ENCODE measurements around the gene DGKH. TPM values are rescaled to one million over a fixed set of nuclear protein-coding genes. Genes with fewer than 3 reads are reported as not detected.
A peak's percentile ranks its signal among the peaks of the same experiment; 100 is the strongest.

The DGKH gene
- total and polyA plus RNA-seq, 9 of the 15 experiments (the other 6 are each of a cell fraction or from before 2014, with no cell fraction given) = 0.38 to 4.4 (median 3.1) TPM

DNA sequence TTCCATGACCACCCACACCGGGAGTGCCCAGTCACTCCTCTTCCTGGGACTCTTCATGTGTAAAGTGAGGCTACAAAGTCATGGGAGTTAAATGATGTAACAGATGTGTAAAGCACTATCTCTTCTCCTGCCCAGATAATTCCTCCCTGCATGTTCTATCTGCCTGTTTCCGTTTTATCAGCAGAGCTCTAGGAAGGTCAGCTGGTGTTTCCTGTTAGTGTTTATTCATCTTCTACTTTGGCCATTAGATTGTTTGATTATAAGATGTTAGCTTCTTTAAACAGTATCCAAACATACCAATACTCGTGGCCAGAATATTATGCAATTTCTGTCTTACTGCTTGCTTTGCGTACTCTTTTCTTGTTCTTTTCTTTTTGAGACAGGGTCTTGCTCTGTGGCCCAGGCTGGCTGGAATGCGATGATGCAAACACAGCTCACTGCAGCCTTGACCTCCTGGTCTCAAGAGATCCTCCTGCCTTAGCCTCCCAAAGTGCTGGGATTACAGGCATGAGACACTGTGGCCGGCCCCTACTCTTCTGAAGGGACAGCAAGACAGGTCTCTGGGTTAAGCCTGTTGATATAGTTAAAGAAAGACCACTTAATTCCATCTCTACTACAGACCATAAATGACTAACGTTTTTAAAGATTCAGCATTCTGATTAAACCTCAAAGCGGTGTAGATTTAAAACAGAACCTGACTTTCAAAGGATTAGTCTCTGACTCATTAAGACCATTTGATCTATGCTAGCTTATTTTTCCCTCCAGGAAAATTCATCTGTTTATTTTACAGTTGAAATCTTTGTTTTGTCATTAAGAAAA, 126.1 kb downstream of the DGKH start (continued):
- TF ChIP-seq, protein P1, sequence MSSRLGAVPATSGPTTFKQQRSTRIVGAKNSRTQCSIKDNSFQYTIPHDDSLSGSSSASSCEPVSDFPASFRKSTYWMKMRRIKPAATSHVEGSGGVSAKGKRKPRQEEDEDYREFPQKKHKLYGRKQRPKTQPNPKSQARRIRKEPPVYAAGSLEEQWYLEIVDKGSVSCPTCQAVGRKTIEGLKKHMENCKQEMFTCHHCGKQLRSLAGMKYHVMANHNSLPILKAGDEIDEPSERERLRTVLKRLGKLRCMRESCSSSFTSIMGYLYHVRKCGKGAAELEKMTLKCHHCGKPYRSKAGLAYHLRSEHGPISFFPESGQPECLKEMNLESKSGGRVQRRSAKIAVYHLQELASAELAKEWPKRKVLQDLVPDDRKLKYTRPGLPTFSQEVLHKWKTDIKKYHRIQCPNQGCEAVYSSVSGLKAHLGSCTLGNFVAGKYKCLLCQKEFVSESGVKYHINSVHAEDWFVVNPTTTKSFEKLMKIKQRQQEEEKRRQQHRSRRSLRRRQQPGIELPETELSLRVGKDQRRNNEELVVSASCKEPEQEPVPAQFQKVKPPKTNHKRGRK (tag; IDR thresholded peaks at IDR 0.05) = no peak
- TF ChIP-seq CREBBP (IDR thresholded peaks at IDR 0.05; ENCODE audit: low read depth, low read length) = no peak
- TF ChIP-seq CC2D1A (IDR thresholded peaks at IDR 0.05) = peak; percentile 76; the same call in 1 of the 2 replicates
- no peak for TF ChIP-seq SIN3B (IDR thresholded peaks at IDR 0.05; ENCODE audit: low read depth)
- TF ChIP-seq DIDO1 (tag; IDR thresholded peaks at IDR 0.05; ENCODE audit: low read depth) = no peak
- TF ChIP-seq, protein P2, sequence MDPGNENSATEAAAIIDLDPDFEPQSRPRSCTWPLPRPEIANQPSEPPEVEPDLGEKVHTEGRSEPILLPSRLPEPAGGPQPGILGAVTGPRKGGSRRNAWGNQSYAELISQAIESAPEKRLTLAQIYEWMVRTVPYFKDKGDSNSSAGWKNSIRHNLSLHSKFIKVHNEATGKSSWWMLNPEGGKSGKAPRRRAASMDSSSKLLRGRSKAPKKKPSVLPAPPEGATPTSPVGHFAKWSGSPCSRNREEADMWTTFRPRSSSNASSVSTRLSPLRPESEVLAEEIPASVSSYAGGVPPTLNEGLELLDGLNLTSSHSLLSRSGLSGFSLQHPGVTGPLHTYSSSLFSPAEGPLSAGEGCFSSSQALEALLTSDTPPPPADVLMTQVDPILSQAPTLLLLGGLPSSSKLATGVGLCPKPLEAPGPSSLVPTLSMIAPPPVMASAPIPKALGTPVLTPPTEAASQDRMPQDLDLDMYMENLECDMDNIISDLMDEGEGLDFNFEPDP (CRISPR knock-in tag; IDR thresholded peaks at IDR 0.05) = no peak
- no peak for TF ChIP-seq ZBTB1 (CRISPR knock-in tag; IDR thresholded peaks at IDR 0.05; ENCODE audit: borderline replicate concordance, low read depth)
- no peak for TF ChIP-seq RBM14 (IDR thresholded peaks at IDR 0.05; ENCODE audit: borderline replicate concordance, insufficient read depth, low read depth, low read length)
- no peak for TF ChIP-seq HEY1 (CRISPR knock-in tag; IDR thresholded peaks at IDR 0.05; ENCODE audit: borderline replicate concordance)
- TF ChIP-seq, protein P3, sequence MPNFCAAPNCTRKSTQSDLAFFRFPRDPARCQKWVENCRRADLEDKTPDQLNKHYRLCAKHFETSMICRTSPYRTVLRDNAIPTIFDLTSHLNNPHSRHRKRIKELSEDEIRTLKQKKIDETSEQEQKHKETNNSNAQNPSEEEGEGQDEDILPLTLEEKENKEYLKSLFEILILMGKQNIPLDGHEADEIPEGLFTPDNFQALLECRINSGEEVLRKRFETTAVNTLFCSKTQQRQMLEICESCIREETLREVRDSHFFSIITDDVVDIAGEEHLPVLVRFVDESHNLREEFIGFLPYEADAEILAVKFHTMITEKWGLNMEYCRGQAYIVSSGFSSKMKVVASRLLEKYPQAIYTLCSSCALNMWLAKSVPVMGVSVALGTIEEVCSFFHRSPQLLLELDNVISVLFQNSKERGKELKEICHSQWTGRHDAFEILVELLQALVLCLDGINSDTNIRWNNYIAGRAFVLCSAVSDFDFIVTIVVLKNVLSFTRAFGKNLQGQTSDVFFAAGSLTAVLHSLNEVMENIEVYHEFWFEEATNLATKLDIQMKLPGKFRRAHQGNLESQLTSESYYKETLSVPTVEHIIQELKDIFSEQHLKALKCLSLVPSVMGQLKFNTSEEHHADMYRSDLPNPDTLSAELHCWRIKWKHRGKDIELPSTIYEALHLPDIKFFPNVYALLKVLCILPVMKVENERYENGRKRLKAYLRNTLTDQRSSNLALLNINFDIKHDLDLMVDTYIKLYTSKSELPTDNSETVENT (CRISPR knock-in tag; IDR thresholded peaks at IDR 0.05) = no peak
- TF ChIP-seq CSDE1 (IDR thresholded peaks at IDR 0.05) = no peak
- no peak for TF ChIP-seq NR2C1 (IDR thresholded peaks at IDR 0.05)
- peak; percentile 47 for TF ChIP-seq NR2C1 (tag; IDR thresholded peaks at IDR 0.05)
- TF ChIP-seq SIRT6 (IDR thresholded peaks at IDR 0.05; ENCODE audit: low read depth, low read length) = no peak
- TF ChIP-seq RBFOX2 (IDR thresholded peaks at IDR 0.05; ENCODE audit: low read depth, low read length) = peak; percentile 56

Data from K562 (cell line).